Measurements from ENCODE around the gene KLHDC4.

DNA sequence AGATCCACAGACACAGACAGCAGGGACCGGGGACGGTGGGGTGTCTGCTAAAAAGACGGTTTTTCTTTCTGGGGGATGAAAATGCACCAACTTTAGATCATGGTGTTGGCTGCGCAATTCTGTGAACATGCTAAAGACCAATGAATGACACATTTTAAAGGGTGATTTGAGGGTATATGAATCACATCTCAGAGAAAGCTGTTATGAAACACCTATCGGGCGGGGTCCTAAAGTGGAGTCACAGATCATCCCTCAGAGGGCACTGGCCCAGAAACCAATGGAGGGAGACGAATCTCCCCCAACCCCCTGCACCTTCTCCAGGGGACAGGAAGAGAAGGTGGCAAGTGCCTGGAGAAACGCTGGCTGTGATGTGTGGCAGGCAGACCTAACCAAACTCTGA is 26.0 kb downstream of the KLHDC4 start:
- TF ChIP-seq, protein P1, sequence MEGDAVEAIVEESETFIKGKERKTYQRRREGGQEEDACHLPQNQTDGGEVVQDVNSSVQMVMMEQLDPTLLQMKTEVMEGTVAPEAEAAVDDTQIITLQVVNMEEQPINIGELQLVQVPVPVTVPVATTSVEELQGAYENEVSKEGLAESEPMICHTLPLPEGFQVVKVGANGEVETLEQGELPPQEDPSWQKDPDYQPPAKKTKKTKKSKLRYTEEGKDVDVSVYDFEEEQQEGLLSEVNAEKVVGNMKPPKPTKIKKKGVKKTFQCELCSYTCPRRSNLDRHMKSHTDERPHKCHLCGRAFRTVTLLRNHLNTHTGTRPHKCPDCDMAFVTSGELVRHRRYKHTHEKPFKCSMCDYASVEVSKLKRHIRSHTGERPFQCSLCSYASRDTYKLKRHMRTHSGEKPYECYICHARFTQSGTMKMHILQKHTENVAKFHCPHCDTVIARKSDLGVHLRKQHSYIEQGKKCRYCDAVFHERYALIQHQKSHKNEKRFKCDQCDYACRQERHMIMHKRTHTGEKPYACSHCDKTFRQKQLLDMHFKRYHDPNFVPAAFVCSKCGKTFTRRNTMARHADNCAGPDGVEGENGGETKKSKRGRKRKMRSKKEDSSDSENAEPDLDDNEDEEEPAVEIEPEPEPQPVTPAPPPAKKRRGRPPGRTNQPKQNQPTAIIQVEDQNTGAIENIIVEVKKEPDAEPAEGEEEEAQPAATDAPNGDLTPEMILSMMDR (IDR thresholded peaks at IDR 0.05; ENCODE audit: low read length) = no peak
- TF ChIP-seq EZH2 (optimal IDR thresholded peaks at IDR 0.05; ENCODE audit: low read depth, low read length) = no peak

All from MM.1S (cell line).